Lower leg skin (tissue), 3 donors: ENCODE data around the gene PRPF4.

Experiments used
- CTCF ChIP-seq, 3 donors: fragments of 450-650 bp; IDR thresholded peaks; one replicate each; pipeline ENCODE4 v1.5.1; 2016; ENCODE audit warnings: antibody characterized with exemption in 3 of 3, mild to moderate bottlenecking in 3 of 3, moderate library complexity in 2 of 3
- POLR2A ChIP-seq, 2 donors: fragments of 450-650 bp; IDR thresholded peaks; one replicate each; pipeline ENCODE4 v1.6.1; 2016 to 2017; ENCODE audit warnings: antibody characterized with exemption in 2 of 2, mild to moderate bottlenecking in 1 of 2, moderate library complexity in 1 of 2

GRCh38 chr9:113307396-113307975, 32.0 kb downstream of the PRPF4 start:
- no peak for TF ChIP-seq POLR2A (IDR thresholded peaks at IDR 0.05)
- no peak for TF ChIP-seq CTCF (IDR thresholded peaks at IDR 0.05)
